IMR-90 (cell line): ENCODE measurements around the gene TADA2A. TPM values are rescaled to one million over a fixed set of nuclear protein-coding genes. Genes with fewer than 3 reads are reported as not detected.

Experiments
- ATAC-seq: fragments of 200-7000 bp; cut with Tn5 transposase; 2 replicates; pipeline ENCODE4 v1.9.1; 2020; ENCODE audit warnings: low read depth, mild to moderate bottlenecking, moderate library complexity
- BruUV-seq: library from RNA; stranded (reverse); fragments of 400-500 nt; replicated peaks from 2 replicates; lab custom pipeline; 2021; lab: Mats Ljungman, UMichigan
- CTCF ChIA-PET: fragments of 300-600 bp; formaldehyde crosslinking; extraction: SDS; loops from one replicate; lab custom pipeline; 2021; ENCODE audit warnings: antibody characterized with exemption; lab: Yijun Ruan, JAX
- POLR2A ChIA-PET: fragments of 300-600 bp; sonication (Branson Sonifier 250); formaldehyde crosslinking; loops from one replicate; lab custom pipeline; 2022; ENCODE audit warnings: antibody characterized with exemption; ENCODE audit not compliant: unreplicated experiment; lab: Charles Lee
- DNase-seq: peaks from one replicate; pipeline ENCODE4 v3.0.0; 2013
- H2AFZ ChIP-seq: replicated peaks from 2 replicates; pipeline ENCODE3; 2013; ENCODE audit warnings: low read length, mild to moderate bottlenecking; ENCODE audit not compliant: poor library complexity
- H2AK5ac ChIP-seq: 2 replicates; pipeline ENCODE4 v1.6.1; 2013; ENCODE audit warnings: low read depth, low read length, inconsistent platforms
- H2AK9ac ChIP-seq: replicated peaks from 2 replicates; pipeline ENCODE3; 2013; ENCODE audit warnings: mild to moderate bottlenecking, low read depth, low read length, moderate library complexity; ENCODE audit not compliant: poor library complexity
- H2BK120ac ChIP-seq: 2 replicates; pipeline ENCODE4 v1.6.1; 2013; ENCODE audit warnings: low read depth, low read length, inconsistent platforms
- H2BK15ac ChIP-seq: 3 replicates; pipeline ENCODE4 v1.6.1; 2013; ENCODE audit warnings: low read depth, low read length, inconsistent platforms
- H2BK20ac ChIP-seq: 2 replicates; pipeline ENCODE4 v1.6.1; 2013; ENCODE audit warnings: low read depth, mild to moderate bottlenecking, inconsistent platforms, low read length, moderate library complexity
- H2BK5ac ChIP-seq: 2 replicates; pipeline ENCODE4 v1.6.1; 2013; ENCODE audit warnings: mild to moderate bottlenecking, low read depth, low read length, inconsistent platforms; ENCODE audit not compliant: poor library complexity, severe bottlenecking
- H3K14ac ChIP-seq: replicated peaks from 2 replicates; pipeline ENCODE4 v1.6.1; 2013; ENCODE audit warnings: low read depth, low read length, inconsistent platforms
- H3K18ac ChIP-seq: 2 replicates; pipeline ENCODE4 v1.6.1; 2013; ENCODE audit warnings: low read depth, low read length, control low read depth
- H3K23ac ChIP-seq: 2 replicates; pipeline ENCODE4 v1.6.1; 2013; ENCODE audit warnings: low read depth, low read length, inconsistent platforms
- H3K27ac ChIP-seq: 2 replicates; pipeline ENCODE4 v1.5.1; 2013; ENCODE audit warnings: mild to moderate bottlenecking, control low read depth, low read length; ENCODE audit not compliant: insufficient read depth
- H3K27me3 ChIP-seq: 2 replicates; pipeline ENCODE4 v1.6.1; 2013; ENCODE audit warnings: low read length; ENCODE audit not compliant: control insufficient read depth, insufficient read depth
- H3K36me3 ChIP-seq: 2 replicates; pipeline ENCODE4 v1.6.1; 2013; ENCODE audit warnings: low read length, mixed read lengths; ENCODE audit not compliant: control insufficient read depth, insufficient read depth
- H3K4ac ChIP-seq: 2 replicates; pipeline ENCODE4 v1.6.1; 2013; ENCODE audit warnings: low read depth, low read length, inconsistent platforms
- H3K4me1 ChIP-seq: 2 replicates; pipeline ENCODE4 v1.6.1; 2013; ENCODE audit warnings: low read length, mixed read lengths; ENCODE audit not compliant: control insufficient read depth, insufficient read depth
- H3K4me2 ChIP-seq: 2 replicates; pipeline ENCODE4 v1.6.1; 2013; ENCODE audit warnings: low read depth, mild to moderate bottlenecking, control low read depth, low read length, moderate library complexity
- H3K4me3 ChIP-seq: 2 replicates; pipeline ENCODE4 v1.5.1; 2013; ENCODE audit warnings: low read depth, mild to moderate bottlenecking, control low read depth, low read length, moderate library complexity; ENCODE audit not compliant: insufficient read depth
- H3K56ac ChIP-seq: 2 replicates; pipeline ENCODE4 v1.6.1; 2013; ENCODE audit warnings: low read length, inconsistent platforms; ENCODE audit not compliant: insufficient read depth; ENCODE audit errors: extremely low read depth
- H3K79me1 ChIP-seq, 2 experiments: 2 replicates each; pipeline ENCODE4 v1.6.1; 2013; ENCODE audit warnings: low read length in 2 of 2, inconsistent platforms in 1 of 2, low read depth in 1 of 2
- H3K9ac ChIP-seq: 2 replicates; pipeline ENCODE4 v1.6.1; 2013; ENCODE audit warnings: low read depth, low read length, control low read depth
- H3K9me1 ChIP-seq: 2 replicates; pipeline ENCODE4 v1.6.1; 2013; ENCODE audit warnings: low read length, inconsistent platforms; ENCODE audit not compliant: insufficient read depth
- H3K9me3 ChIP-seq: 2 replicates; pipeline ENCODE4 v1.6.1; 2013; ENCODE audit warnings: low read length; ENCODE audit not compliant: control insufficient read depth, insufficient read depth
- H4K20me1 ChIP-seq: 2 replicates; pipeline ENCODE4 v1.6.1; 2013; ENCODE audit warnings: low read length, inconsistent platforms; ENCODE audit not compliant: insufficient read depth
- H4K5ac ChIP-seq: 2 replicates; pipeline ENCODE4 v1.6.1; 2013; ENCODE audit warnings: mild to moderate bottlenecking, low read depth, low read length, control low read depth
- H4K8ac ChIP-seq, 2 experiments: 2 replicates each; pipeline ENCODE4 v1.6.1; 2013; ENCODE audit warnings: low read depth in 2 of 2, low read length in 2 of 2, control low read depth in 1 of 2, inconsistent platforms in 1 of 2
- H4K91ac ChIP-seq: 2 replicates; pipeline ENCODE4 v1.6.1; 2013; ENCODE audit warnings: low read depth, low read length, inconsistent platforms; ENCODE audit not compliant: insufficient read depth
- BHLHE40 ChIP-seq: fragments of 150-350 bp; IDR thresholded peaks from 2 replicates; pipeline ENCODE4 v1.6.1; 2016; ENCODE audit warnings: mild to moderate bottlenecking, low read depth, low read length
- CEBPB ChIP-seq: IDR thresholded peaks from 2 replicates; pipeline ENCODE4 v1.6.1; 2012; ENCODE audit warnings: low read depth, low read length, improper control_type of control experiment
- CHD1 ChIP-seq: IDR thresholded peaks from 2 replicates; pipeline ENCODE4 v1.6.1; 2012; ENCODE audit warnings: low read depth, low read length, improper control_type of control experiment
- FOS ChIP-seq: fragments of 150-350 bp; IDR thresholded peaks from 2 replicates; pipeline ENCODE4 v1.6.1; 2016; ENCODE audit warnings: low read depth, low read length
- MAFK ChIP-seq: IDR thresholded peaks from 2 replicates; pipeline ENCODE4 v1.6.1; 2012; ENCODE audit warnings: low read depth, low read length, improper control_type of control experiment
- MAZ ChIP-seq: IDR thresholded peaks from 2 replicates; pipeline ENCODE4 v1.6.1; 2012; ENCODE audit warnings: low read depth, mild to moderate bottlenecking, low read length, improper control_type of control experiment, moderate library complexity, borderline replicate concordance
- NFE2L2 ChIP-seq: fragments of 150-350 bp; IDR thresholded peaks from 2 replicates; pipeline ENCODE4 v1.6.1; 2016; ENCODE audit warnings: low read depth, mild to moderate bottlenecking, low read length
- POLR2A ChIP-seq: IDR thresholded peaks from 2 replicates; pipeline ENCODE4 v1.6.1; 2012; ENCODE audit warnings: mild to moderate bottlenecking, low read depth, low read length
- RAD21 ChIP-seq: IDR thresholded peaks from 2 replicates; pipeline ENCODE4 v1.6.1; 2012; ENCODE audit warnings: low read length, improper control_type of control experiment
- RCOR1 ChIP-seq: IDR thresholded peaks from 2 replicates; pipeline ENCODE4 v1.6.1; 2012; ENCODE audit warnings: mild to moderate bottlenecking, low read length, improper control_type of control experiment; ENCODE audit not compliant: insufficient replicate concordance
- RFX5 ChIP-seq: IDR thresholded peaks from 2 replicates; pipeline ENCODE4 v1.8.0; 2012; ENCODE audit warnings: low read depth, mild to moderate bottlenecking, low read length, moderate library complexity
- SMC3 ChIP-seq: fragments of 150-350 bp; IDR thresholded peaks from 2 replicates; pipeline ENCODE4 v1.6.1; 2016; ENCODE audit warnings: low read depth, mild to moderate bottlenecking, antibody characterized with exemption, low read length, moderate library complexity
- WGBS, 2 experiments: methylation state at CpG; one replicate each; pipeline versions ENCODE4 v1.1.5 to v1.1.7; 2013; ENCODE audit warnings: missing lambda C conversion rate in 2 of 2; ENCODE audit not compliant: insufficient read length in 1 of 2; ENCODE audit errors: extremely low coverage in 2 of 2; 5-methylcytosine and 5-hydroxymethylcytosine counted together
- dilution Hi-C: fragments of 300-500 bp; cut with HindIII; formaldehyde crosslinking; loops from one replicate; pipeline ENCODE4 v1.14.3; 2018; ENCODE audit warnings: low sequenced_read_pairs; ENCODE audit not compliant: unreplicated experiment
- in situ Hi-C: fragments of 300-500 bp; cut with MboI; formaldehyde crosslinking; loops from 3 replicates; pipeline ENCODE4 v1.14.3; 2019; ENCODE audit warnings: low sequenced_read_pairs, inconsistent platforms, mixed read lengths
- intact Hi-C: fragments of 100-400 bp; cut with micrococcal nuclease; formaldehyde crosslinking; loops from 2 replicates; pipeline ENCODE4 v1.10.0; 2022
- polyA plus RNA-seq, 3 experiments: library from polyadenylated mRNA; depleted of rRNA; stranded (reverse); fragments of >200 nt; gene quantifications; 2 replicates each; pipeline ENCODE4 v1.2.3, GENCODE V29; 2012; ENCODE audit warnings: low replicate concordance in 1 of 3
- total RNA-seq: library from RNA; depleted of rRNA; stranded (reverse); fragments of >200 nt; gene quantifications from 2 replicates; pipeline ENCODE4 v1.2.3, GENCODE V29; 2012
- TF ChIP-seq, protein P1 (sequence below): fragments of 150-350 bp; IDR thresholded peaks from 2 replicates; pipeline ENCODE4 v1.6.1; 2016; ENCODE audit warnings: low read depth, mild to moderate bottlenecking, low read length, moderate library complexity, borderline replicate concordance
- TF ChIP-seq, protein P2 (sequence below): conservative IDR thresholded peaks from 2 replicates; pipeline ENCODE4 v1.5.1; 2012; ENCODE audit warnings: mild to moderate bottlenecking, low read depth, low read length, improper control_type of control experiment
- TF ChIP-seq, protein P3 (sequence below): fragments of 150-350 bp; IDR thresholded peaks from 2 replicates; pipeline ENCODE4 v1.6.1; 2017; ENCODE audit warnings: mild to moderate bottlenecking, antibody characterized with exemption, low read length, low read depth

Gene TADA2A
- total and polyA plus RNA-seq, 2 of the 4 experiments (the other 2 are of a cell fraction), result 13.1 to 19.7 TPM

DNA sequence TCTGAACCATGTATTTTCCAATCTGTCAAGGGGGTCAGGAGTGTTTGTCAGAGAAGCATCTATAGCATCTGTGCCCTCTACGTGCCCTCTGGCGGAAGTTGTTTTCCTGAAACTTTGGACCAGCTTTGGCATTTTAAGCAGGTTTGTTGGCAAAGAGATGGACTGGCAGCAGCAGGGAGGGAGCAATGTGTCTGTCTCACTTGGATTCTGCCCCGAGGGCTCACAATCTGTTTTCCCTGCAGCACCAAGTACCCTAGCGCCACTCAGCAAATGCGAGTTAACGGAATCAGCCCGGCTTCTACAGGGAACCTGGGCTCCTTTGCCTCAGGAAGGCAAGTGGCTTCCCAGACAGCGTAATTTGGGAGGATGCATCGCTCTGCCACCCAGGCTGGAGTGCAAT lies 100.4 kb downstream of the TADA2A start (continued):
- TF ChIP-seq BHLHE40 (no peak), POLR2A (no peak), RAD21 (no peak), CHD1 (no peak)

DNA sequence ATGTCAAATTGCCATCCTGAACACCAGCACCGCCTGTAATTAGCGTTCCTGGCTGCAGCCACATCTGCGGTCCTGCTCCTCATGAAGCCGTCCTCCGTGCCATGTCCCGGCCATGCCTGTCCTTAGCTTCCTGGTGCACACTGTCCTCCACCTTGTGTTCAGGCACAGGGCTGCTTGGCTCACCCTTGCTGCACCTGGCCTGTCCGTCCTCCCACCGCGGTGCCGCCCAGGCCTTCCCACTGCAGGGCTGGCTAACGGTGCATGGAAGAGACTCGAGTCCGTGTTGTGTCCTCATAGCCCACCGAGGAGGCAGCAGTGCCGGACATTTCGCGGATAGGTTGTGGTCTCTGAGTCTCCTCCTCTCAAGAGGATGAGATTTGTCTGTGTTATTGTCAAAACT lies 103.4 kb downstream of the TADA2A start:
- H3K4ac ChIP-seq, result no peak overlapping the region
- DNase-seq (no peak), ATAC-seq (no peak)
- dilution Hi-C loops, result no loop called here
- CTCF ChIA-PET, result no interaction called here
- H3K18ac ChIP-seq, result no peak overlapping the region
- H3K9me3 ChIP-seq, result no peaks in the 10 kb centered on the region
- H3K4me1 ChIP-seq, result 0 out of 2 replicates have a peak, but pooled peaks cover 5% of the 10 kb centered on the region
- WGBS, 2 experiments, result 97% methylated on average over 9 of the region's 17 CpGs; no CpG with 5 or more reads in 1 of the 2 experiments
- no peak overlapping the region for H3K14ac ChIP-seq
- H2BK15ac ChIP-seq, result no peak overlapping the region
- no peak overlapping the region for H2BK120ac ChIP-seq
- intact Hi-C loops, result no loop called here
- no peak overlapping the region for H4K5ac ChIP-seq
- H3K9ac ChIP-seq, result no peak overlapping the region
- H3K56ac ChIP-seq, result no peak overlapping the region
- no peaks in the 10 kb centered on the region for H3K27me3 ChIP-seq
- no peak overlapping the region for H2AFZ ChIP-seq
- no peak overlapping the region for H2BK20ac ChIP-seq
- no peak overlapping the region for H2BK5ac ChIP-seq
- H2AK5ac ChIP-seq, result peak overlapping the region; percentile 16; the same call in 1 of the 2 replicates
- H4K8ac ChIP-seq, result no peak overlapping the region
- peaks cover 85% of the 10 kb centered on the region for H4K20me1 ChIP-seq
- POLR2A ChIA-PET, result no interaction called here
- H3K4me2 ChIP-seq, result no peak overlapping the region
- H3K23ac ChIP-seq, result no peak overlapping the region
- no peak overlapping the region for H4K91ac ChIP-seq
- no peak overlapping the region for H3K27ac ChIP-seq
- in situ Hi-C loops, result no loop called here
- H3K36me3 ChIP-seq, result peaks cover 31% of the 10 kb centered on the region
- H2AK9ac ChIP-seq, result peak overlapping the region; percentile 23
- H3K79me1 ChIP-seq, result peaks cover 19 to 84% of the 10 kb centered on the region in 2 experiments
- H3K4me3 ChIP-seq, result no peak overlapping the region
- H3K9me1 ChIP-seq, result peaks cover 42% of the 10 kb centered on the region
- BruUV-seq, result no TSS peak
- TF ChIP-seq, protein P1, sequence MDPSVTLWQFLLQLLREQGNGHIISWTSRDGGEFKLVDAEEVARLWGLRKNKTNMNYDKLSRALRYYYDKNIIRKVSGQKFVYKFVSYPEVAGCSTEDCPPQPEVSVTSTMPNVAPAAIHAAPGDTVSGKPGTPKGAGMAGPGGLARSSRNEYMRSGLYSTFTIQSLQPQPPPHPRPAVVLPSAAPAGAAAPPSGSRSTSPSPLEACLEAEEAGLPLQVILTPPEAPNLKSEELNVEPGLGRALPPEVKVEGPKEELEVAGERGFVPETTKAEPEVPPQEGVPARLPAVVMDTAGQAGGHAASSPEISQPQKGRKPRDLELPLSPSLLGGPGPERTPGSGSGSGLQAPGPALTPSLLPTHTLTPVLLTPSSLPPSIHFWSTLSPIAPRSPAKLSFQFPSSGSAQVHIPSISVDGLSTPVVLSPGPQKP, result no peak
- TF ChIP-seq MAFK, result no peak
- no peak for TF ChIP-seq MAZ
- TF ChIP-seq CEBPB, result no peak
- no peak for TF ChIP-seq RCOR1
- TF ChIP-seq RFX5, result no peak
- TF ChIP-seq BHLHE40, result no peak
- no peak for TF ChIP-seq NFE2L2
- TF ChIP-seq RAD21, result no peak
- TF ChIP-seq CHD1, result no peak
- no peak for TF ChIP-seq SMC3
- TF ChIP-seq, protein P2, sequence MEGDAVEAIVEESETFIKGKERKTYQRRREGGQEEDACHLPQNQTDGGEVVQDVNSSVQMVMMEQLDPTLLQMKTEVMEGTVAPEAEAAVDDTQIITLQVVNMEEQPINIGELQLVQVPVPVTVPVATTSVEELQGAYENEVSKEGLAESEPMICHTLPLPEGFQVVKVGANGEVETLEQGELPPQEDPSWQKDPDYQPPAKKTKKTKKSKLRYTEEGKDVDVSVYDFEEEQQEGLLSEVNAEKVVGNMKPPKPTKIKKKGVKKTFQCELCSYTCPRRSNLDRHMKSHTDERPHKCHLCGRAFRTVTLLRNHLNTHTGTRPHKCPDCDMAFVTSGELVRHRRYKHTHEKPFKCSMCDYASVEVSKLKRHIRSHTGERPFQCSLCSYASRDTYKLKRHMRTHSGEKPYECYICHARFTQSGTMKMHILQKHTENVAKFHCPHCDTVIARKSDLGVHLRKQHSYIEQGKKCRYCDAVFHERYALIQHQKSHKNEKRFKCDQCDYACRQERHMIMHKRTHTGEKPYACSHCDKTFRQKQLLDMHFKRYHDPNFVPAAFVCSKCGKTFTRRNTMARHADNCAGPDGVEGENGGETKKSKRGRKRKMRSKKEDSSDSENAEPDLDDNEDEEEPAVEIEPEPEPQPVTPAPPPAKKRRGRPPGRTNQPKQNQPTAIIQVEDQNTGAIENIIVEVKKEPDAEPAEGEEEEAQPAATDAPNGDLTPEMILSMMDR, result no peak
- TF ChIP-seq, protein P3, sequence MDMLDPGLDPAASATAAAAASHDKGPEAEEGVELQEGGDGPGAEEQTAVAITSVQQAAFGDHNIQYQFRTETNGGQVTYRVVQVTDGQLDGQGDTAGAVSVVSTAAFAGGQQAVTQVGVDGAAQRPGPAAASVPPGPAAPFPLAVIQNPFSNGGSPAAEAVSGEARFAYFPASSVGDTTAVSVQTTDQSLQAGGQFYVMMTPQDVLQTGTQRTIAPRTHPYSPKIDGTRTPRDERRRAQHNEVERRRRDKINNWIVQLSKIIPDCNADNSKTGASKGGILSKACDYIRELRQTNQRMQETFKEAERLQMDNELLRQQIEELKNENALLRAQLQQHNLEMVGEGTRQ, result no peak
- TF ChIP-seq FOS, result no peak
